ENCODE results near the gene LIN9. TPM values are rescaled to one million over a fixed set of nuclear protein-coding genes. Genes with fewer than 3 reads are reported as not detected.

Gene LIN9
- total and polyA plus RNA-seq, 2 of the 13 experiments (the other 11 are each of a cell fraction or from before 2014, with no cell fraction given): 3.0 to 10.0 TPM

DNA sequence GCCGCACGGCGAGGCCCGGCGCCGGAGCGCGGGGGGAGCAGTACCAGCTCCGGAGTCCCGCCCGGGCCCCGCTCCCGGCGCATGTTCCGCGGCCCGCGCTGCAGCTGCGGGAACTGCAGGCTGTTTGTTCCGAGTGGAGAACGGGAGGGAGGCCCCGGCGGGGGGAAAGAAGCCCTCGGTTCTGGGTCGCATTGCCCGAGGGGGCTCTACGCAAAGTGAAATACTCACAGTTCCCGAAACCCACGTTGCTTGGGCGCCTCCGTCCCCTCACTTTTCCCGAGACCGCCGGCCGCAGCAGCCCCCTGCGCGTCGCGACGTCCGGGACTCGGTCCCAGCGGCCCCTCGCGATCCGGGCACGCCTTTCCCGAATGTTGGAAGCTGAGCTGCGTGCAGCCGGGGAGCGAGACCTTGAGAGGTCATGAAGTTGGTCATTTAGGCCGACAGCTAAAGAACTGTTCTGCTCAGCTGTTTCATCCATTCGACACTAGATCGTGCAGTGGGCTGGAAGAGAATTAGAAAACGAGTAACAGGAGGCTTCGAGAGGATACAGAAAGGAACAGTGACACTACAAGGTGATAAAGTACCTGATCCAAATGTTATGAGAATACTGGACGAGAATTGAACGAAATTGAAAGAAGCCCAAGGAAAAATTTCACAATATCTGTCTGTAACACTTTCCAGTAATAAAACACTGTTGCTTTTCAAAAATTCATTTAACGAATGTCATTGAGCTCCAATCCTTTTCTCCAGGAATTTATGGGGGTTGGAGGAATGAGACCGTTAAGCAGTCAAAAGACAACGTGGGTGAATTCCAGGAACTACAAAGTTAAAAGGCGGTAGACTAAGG is 657 bp upstream of the LIN9 start (continued):
- TF ChIP-seq NKX3-1 (CRISPR knock-in tag; IDR thresholded peaks at IDR 0.05) (peak; percentile 55; the same call in 1 of the 2 replicates), ZC3H4 (CRISPR knock-in tag; IDR thresholded peaks at IDR 0.05; ENCODE audit: borderline replicate concordance) (no peak), HNRNPUL1 (IDR thresholded peaks at IDR 0.05; ENCODE audit: low read depth, low read length) (no peak), LCORL (IDR thresholded peaks at IDR 0.05) (no peak), LCORL (CRISPR knock-in tag; IDR thresholded peaks at IDR 0.05) (0 out of 2 replicates have a peak, but pooled peaks have one; percentile 33), FOXO1 (CRISPR knock-in tag; IDR thresholded peaks at IDR 0.05) (no peak), XRCC5 (optimal IDR thresholded peaks at IDR 0.05; ENCODE audit: low read length) (peak; percentile 53), TSC22D2 (CRISPR knock-in tag; IDR thresholded peaks at IDR 0.05; ENCODE audit: borderline replicate concordance) (no peak), ZNF326 (CRISPR knock-in tag; IDR thresholded peaks at IDR 0.05; ENCODE audit: borderline replicate concordance) (no peak), FOXA3 (CRISPR knock-in tag; IDR thresholded peaks at IDR 0.05) (peak; percentile 15; the same call in 1 of the 2 replicates)
- TF ChIP-seq, protein P1, sequence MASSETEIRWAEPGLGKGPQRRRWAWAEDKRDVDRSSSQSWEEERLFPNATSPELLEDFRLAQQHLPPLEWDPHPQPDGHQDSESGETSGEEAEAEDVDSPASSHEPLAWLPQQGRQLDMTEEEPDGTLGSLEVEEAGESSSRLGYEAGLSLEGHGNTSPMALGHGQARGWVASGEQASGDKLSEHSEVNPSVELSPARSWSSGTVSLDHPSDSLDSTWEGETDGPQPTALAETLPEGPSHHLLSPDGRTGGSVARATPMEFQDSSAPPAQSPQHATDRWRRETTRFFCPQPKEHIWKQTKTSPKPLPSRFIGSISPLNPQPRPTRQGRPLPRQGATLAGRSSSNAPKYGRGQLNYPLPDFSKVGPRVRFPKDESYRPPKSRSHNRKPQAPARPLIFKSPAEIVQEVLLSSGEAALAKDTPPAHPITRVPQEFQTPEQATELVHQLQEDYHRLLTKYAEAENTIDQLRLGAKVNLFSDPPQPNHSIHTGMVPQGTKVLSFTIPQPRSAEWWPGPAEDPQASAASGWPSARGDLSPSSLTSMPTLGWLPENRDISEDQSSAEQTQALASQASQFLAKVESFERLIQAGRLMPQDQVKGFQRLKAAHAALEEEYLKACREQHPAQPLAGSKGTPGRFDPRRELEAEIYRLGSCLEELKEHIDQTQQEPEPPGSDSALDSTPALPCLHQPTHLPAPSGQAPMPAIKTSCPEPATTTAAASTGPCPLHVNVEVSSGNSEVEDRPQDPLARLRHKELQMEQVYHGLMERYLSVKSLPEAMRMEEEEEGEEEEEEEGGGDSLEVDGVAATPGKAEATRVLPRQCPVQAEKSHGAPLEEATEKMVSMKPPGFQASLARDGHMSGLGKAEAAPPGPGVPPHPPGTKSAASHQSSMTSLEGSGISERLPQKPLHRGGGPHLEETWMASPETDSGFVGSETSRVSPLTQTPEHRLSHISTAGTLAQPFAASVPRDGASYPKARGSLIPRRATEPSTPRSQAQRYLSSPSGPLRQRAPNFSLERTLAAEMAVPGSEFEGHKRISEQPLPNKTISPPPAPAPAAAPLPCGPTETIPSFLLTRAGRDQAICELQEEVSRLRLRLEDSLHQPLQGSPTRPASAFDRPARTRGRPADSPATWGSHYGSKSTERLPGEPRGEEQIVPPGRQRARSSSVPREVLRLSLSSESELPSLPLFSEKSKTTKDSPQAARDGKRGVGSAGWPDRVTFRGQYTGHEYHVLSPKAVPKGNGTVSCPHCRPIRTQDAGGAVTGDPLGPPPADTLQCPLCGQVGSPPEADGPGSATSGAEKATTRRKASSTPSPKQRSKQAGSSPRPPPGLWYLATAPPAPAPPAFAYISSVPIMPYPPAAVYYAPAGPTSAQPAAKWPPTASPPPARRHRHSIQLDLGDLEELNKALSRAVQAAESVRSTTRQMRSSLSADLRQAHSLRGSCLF (CRISPR knock-in tag; IDR thresholded peaks at IDR 0.05; ENCODE audit: borderline replicate concordance): no peak
- TF ChIP-seq, protein P2, sequence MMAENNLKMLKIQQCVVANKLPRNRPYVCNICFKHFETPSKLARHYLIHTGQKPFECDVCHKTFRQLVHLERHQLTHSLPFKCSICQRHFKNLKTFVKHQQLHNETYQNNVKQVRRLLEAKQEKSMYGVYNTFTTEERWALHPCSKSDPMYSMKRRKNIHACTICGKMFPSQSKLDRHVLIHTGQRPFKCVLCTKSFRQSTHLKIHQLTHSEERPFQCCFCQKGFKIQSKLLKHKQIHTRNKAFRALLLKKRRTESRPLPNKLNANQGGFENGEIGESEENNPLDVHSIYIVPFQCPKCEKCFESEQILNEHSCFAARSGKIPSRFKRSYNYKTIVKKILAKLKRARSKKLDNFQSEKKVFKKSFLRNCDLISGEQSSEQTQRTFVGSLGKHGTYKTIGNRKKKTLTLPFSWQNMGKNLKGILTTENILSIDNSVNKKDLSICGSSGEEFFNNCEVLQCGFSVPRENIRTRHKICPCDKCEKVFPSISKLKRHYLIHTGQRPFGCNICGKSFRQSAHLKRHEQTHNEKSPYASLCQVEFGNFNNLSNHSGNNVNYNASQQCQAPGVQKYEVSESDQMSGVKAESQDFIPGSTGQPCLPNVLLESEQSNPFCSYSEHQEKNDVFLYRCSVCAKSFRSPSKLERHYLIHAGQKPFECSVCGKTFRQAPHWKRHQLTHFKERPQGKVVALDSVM (CRISPR knock-in tag; IDR thresholded peaks at IDR 0.05): 0 out of 2 replicates have a peak, but pooled peaks have one; percentile 66
- TF ChIP-seq, protein P3, sequence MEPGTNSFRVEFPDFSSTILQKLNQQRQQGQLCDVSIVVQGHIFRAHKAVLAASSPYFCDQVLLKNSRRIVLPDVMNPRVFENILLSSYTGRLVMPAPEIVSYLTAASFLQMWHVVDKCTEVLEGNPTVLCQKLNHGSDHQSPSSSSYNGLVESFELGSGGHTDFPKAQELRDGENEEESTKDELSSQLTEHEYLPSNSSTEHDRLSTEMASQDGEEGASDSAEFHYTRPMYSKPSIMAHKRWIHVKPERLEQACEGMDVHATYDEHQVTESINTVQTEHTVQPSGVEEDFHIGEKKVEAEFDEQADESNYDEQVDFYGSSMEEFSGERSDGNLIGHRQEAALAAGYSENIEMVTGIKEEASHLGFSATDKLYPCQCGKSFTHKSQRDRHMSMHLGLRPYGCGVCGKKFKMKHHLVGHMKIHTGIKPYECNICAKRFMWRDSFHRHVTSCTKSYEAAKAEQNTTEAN (CRISPR knock-in tag; conservative IDR thresholded peaks at IDR 0.05): 0 out of 2 replicates have a peak, but pooled peaks have one; percentile 40
- TF ChIP-seq, protein P4, sequence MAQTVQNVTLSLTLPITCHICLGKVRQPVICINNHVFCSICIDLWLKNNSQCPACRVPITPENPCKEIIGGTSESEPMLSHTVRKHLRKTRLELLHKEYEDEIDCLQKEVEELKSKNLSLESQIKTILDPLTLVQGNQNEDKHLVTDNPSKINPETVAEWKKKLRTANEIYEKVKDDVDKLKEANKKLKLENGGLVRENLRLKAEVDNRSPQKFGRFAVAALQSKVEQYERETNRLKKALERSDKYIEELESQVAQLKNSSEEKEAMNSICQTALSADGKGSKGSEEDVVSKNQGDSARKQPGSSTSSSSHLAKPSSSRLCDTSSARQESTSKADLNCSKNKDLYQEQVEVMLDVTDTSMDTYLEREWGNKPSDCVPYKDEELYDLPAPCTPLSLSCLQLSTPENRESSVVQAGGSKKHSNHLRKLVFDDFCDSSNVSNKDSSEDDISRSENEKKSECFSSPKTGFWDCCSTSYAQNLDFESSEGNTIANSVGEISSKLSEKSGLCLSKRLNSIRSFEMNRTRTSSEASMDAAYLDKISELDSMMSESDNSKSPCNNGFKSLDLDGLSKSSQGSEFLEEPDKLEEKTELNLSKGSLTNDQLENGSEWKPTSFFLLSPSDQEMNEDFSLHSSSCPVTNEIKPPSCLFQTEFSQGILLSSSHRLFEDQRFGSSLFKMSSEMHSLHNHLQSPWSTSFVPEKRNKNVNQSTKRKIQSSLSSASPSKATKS (CRISPR knock-in tag; IDR thresholded peaks at IDR 0.05): no peak
- TF ChIP-seq, protein P5, sequence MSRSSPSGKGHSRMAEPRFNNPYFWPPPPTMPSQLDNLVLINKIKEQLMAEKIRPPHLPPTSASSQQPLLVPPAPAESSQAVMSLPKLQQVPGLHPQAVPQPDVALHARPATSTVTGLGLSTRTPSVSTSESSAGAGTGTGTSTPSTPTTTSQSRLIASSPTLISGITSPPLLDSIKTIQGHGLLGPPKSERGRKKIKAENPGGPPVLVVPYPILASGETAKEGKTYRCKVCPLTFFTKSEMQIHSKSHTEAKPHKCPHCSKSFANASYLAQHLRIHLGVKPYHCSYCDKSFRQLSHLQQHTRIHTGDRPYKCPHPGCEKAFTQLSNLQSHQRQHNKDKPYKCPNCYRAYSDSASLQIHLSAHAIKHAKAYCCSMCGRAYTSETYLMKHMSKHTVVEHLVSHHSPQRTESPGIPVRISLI (CRISPR knock-in tag; IDR thresholded peaks at IDR 0.05; ENCODE audit: borderline replicate concordance): 0 out of 2 replicates have a peak, but pooled peaks have one; percentile 11
